IMR-90 (cell line): ENCODE data around the gene MICU1. TPM values are rescaled to one million over a fixed set of nuclear protein-coding genes. Genes with fewer than 3 reads are reported as not detected.

Experiments used
- ATAC-seq: fragments of 200-7000 bp; cut with Tn5 transposase; 2 replicates; pipeline ENCODE4 v1.9.1; 2020; ENCODE audit warnings: low read depth, mild to moderate bottlenecking, moderate library complexity
- BruUV-seq: library from RNA; stranded (reverse); fragments of 400-500 nt; replicated peaks from 2 replicates; lab custom pipeline; 2021; lab: Mats Ljungman, UMichigan
- CTCF ChIA-PET: fragments of 300-600 bp; formaldehyde crosslinking; extraction: SDS; loops from one replicate; lab custom pipeline; 2021; ENCODE audit warnings: antibody characterized with exemption; lab: Yijun Ruan, JAX
- POLR2A ChIA-PET: fragments of 300-600 bp; sonication (Branson Sonifier 250); formaldehyde crosslinking; loops from one replicate; lab custom pipeline; 2022; ENCODE audit warnings: antibody characterized with exemption; ENCODE audit not compliant: unreplicated experiment; lab: Charles Lee
- DNase-seq: peaks from one replicate; pipeline ENCODE4 v3.0.0; 2013
- H2AFZ ChIP-seq: replicated peaks from 2 replicates; pipeline ENCODE3; 2013; ENCODE audit warnings: low read length, mild to moderate bottlenecking; ENCODE audit not compliant: poor library complexity
- H2AK5ac ChIP-seq: 2 replicates; pipeline ENCODE4 v1.6.1; 2013; ENCODE audit warnings: low read depth, low read length, inconsistent platforms
- H2AK9ac ChIP-seq: replicated peaks from 2 replicates; pipeline ENCODE3; 2013; ENCODE audit warnings: mild to moderate bottlenecking, low read depth, low read length, moderate library complexity; ENCODE audit not compliant: poor library complexity
- H2BK120ac ChIP-seq: 2 replicates; pipeline ENCODE4 v1.6.1; 2013; ENCODE audit warnings: low read depth, low read length, inconsistent platforms
- H2BK15ac ChIP-seq: 3 replicates; pipeline ENCODE4 v1.6.1; 2013; ENCODE audit warnings: low read depth, low read length, inconsistent platforms
- H2BK20ac ChIP-seq: 2 replicates; pipeline ENCODE4 v1.6.1; 2013; ENCODE audit warnings: low read depth, mild to moderate bottlenecking, inconsistent platforms, low read length, moderate library complexity
- H2BK5ac ChIP-seq: 2 replicates; pipeline ENCODE4 v1.6.1; 2013; ENCODE audit warnings: mild to moderate bottlenecking, low read depth, low read length, inconsistent platforms; ENCODE audit not compliant: poor library complexity, severe bottlenecking
- H3K14ac ChIP-seq: replicated peaks from 2 replicates; pipeline ENCODE4 v1.6.1; 2013; ENCODE audit warnings: low read depth, low read length, inconsistent platforms
- H3K18ac ChIP-seq: 2 replicates; pipeline ENCODE4 v1.6.1; 2013; ENCODE audit warnings: low read depth, low read length, control low read depth
- H3K23ac ChIP-seq: 2 replicates; pipeline ENCODE4 v1.6.1; 2013; ENCODE audit warnings: low read depth, low read length, inconsistent platforms
- H3K27ac ChIP-seq: 2 replicates; pipeline ENCODE4 v1.5.1; 2013; ENCODE audit warnings: mild to moderate bottlenecking, control low read depth, low read length; ENCODE audit not compliant: insufficient read depth
- H3K27me3 ChIP-seq: 2 replicates; pipeline ENCODE4 v1.6.1; 2013; ENCODE audit warnings: low read length; ENCODE audit not compliant: control insufficient read depth, insufficient read depth
- H3K36me3 ChIP-seq: 2 replicates; pipeline ENCODE4 v1.6.1; 2013; ENCODE audit warnings: low read length, mixed read lengths; ENCODE audit not compliant: control insufficient read depth, insufficient read depth
- H3K4ac ChIP-seq: 2 replicates; pipeline ENCODE4 v1.6.1; 2013; ENCODE audit warnings: low read depth, low read length, inconsistent platforms
- H3K4me1 ChIP-seq: 2 replicates; pipeline ENCODE4 v1.6.1; 2013; ENCODE audit warnings: low read length, mixed read lengths; ENCODE audit not compliant: control insufficient read depth, insufficient read depth
- H3K4me2 ChIP-seq: 2 replicates; pipeline ENCODE4 v1.6.1; 2013; ENCODE audit warnings: low read depth, mild to moderate bottlenecking, control low read depth, low read length, moderate library complexity
- H3K4me3 ChIP-seq: 2 replicates; pipeline ENCODE4 v1.5.1; 2013; ENCODE audit warnings: low read depth, mild to moderate bottlenecking, control low read depth, low read length, moderate library complexity; ENCODE audit not compliant: insufficient read depth
- H3K56ac ChIP-seq: 2 replicates; pipeline ENCODE4 v1.6.1; 2013; ENCODE audit warnings: low read length, inconsistent platforms; ENCODE audit not compliant: insufficient read depth; ENCODE audit errors: extremely low read depth
- H3K79me1 ChIP-seq, 2 experiments: 2 replicates each; pipeline ENCODE4 v1.6.1; 2013; ENCODE audit warnings: low read length in 2 of 2, inconsistent platforms in 1 of 2, low read depth in 1 of 2
- H3K9ac ChIP-seq: 2 replicates; pipeline ENCODE4 v1.6.1; 2013; ENCODE audit warnings: low read depth, low read length, control low read depth
- H3K9me1 ChIP-seq: 2 replicates; pipeline ENCODE4 v1.6.1; 2013; ENCODE audit warnings: low read length, inconsistent platforms; ENCODE audit not compliant: insufficient read depth
- H3K9me3 ChIP-seq: 2 replicates; pipeline ENCODE4 v1.6.1; 2013; ENCODE audit warnings: low read length; ENCODE audit not compliant: control insufficient read depth, insufficient read depth
- H4K20me1 ChIP-seq: 2 replicates; pipeline ENCODE4 v1.6.1; 2013; ENCODE audit warnings: low read length, inconsistent platforms; ENCODE audit not compliant: insufficient read depth
- H4K5ac ChIP-seq: 2 replicates; pipeline ENCODE4 v1.6.1; 2013; ENCODE audit warnings: mild to moderate bottlenecking, low read depth, low read length, control low read depth
- H4K8ac ChIP-seq, 2 experiments: 2 replicates each; pipeline ENCODE4 v1.6.1; 2013; ENCODE audit warnings: low read depth in 2 of 2, low read length in 2 of 2, control low read depth in 1 of 2, inconsistent platforms in 1 of 2
- H4K91ac ChIP-seq: 2 replicates; pipeline ENCODE4 v1.6.1; 2013; ENCODE audit warnings: low read depth, low read length, inconsistent platforms; ENCODE audit not compliant: insufficient read depth
- CHD1 ChIP-seq: IDR thresholded peaks from 2 replicates; pipeline ENCODE4 v1.6.1; 2012; ENCODE audit warnings: low read depth, low read length, improper control_type of control experiment
- ELK1 ChIP-seq: fragments of 150-350 bp; IDR thresholded peaks from 2 replicates; pipeline ENCODE4 v1.6.1; 2016; ENCODE audit warnings: low read depth, mild to moderate bottlenecking, low read length, moderate library complexity, borderline replicate concordance
- RAD21 ChIP-seq: IDR thresholded peaks from 2 replicates; pipeline ENCODE4 v1.6.1; 2012; ENCODE audit warnings: low read length, improper control_type of control experiment
- USF2 ChIP-seq: fragments of 150-350 bp; IDR thresholded peaks from 2 replicates; pipeline ENCODE4 v1.6.1; 2017; ENCODE audit warnings: mild to moderate bottlenecking, antibody characterized with exemption, low read length, low read depth
- dilution Hi-C: fragments of 300-500 bp; cut with HindIII; formaldehyde crosslinking; loops from one replicate; pipeline ENCODE4 v1.14.3; 2018; ENCODE audit warnings: low sequenced_read_pairs; ENCODE audit not compliant: unreplicated experiment
- in situ Hi-C: fragments of 300-500 bp; cut with MboI; formaldehyde crosslinking; loops from 3 replicates; pipeline ENCODE4 v1.14.3; 2019; ENCODE audit warnings: low sequenced_read_pairs, inconsistent platforms, mixed read lengths
- intact Hi-C: fragments of 100-400 bp; cut with micrococcal nuclease; formaldehyde crosslinking; loops from 2 replicates; pipeline ENCODE4 v1.10.0; 2022
- polyA plus RNA-seq, 3 experiments: library from polyadenylated mRNA; depleted of rRNA; stranded (reverse); fragments of >200 nt; gene quantifications; 2 replicates each; pipeline ENCODE4 v1.2.3, GENCODE V29; 2012; ENCODE audit warnings: low replicate concordance in 1 of 3
- total RNA-seq: library from RNA; depleted of rRNA; stranded (reverse); fragments of >200 nt; gene quantifications from 2 replicates; pipeline ENCODE4 v1.2.3, GENCODE V29; 2012

The MICU1 gene
- total and polyA plus RNA-seq, 2 of the 4 experiments (the other 2 are of a cell fraction) = 43.6 to 44.7 TPM

- H4K20me1 ChIP-seq = no peaks in the 10 kb centered on the region
- no peak overlapping the region for H2BK5ac ChIP-seq
- BruUV-seq = no TSS peak
- H3K79me1 ChIP-seq = no peaks in the 10 kb centered on the region
- H4K91ac ChIP-seq = no peak overlapping the region
- H3K4me2 ChIP-seq = no peak overlapping the region
- no peak overlapping the region for H3K4ac ChIP-seq
- H3K36me3 ChIP-seq = no peaks in the 10 kb centered on the region
- H2AFZ ChIP-seq = no peak overlapping the region
- 0 out of 2 replicates have a peak, but pooled peaks cover 3% of the 10 kb centered on the region for H3K9me1 ChIP-seq
- no peak overlapping the region for H3K23ac ChIP-seq
- CTCF ChIA-PET = interaction anchor here (0.6 kb wide), 1 partner anchor 15 kb away, joined by 4 read pairs; no protein-coding TSS in a partner anchor
- H2BK20ac ChIP-seq = no peak overlapping the region
- TF ChIP-seq USF2 (no peak), ELK1 (no peak), CHD1 (no peak), RAD21 (no peak)
- dilution Hi-C loops (no loop called here), in situ Hi-C loops (no loop called here), intact Hi-C loops (no loop called here)
- H3K27ac ChIP-seq = no peak overlapping the region
- no peaks in the 10 kb centered on the region for H3K4me1 ChIP-seq
- H2BK120ac ChIP-seq = no peak overlapping the region
- H3K18ac ChIP-seq = no peak overlapping the region
- H2BK15ac ChIP-seq = no peak overlapping the region
- no peak overlapping the region for H3K14ac ChIP-seq
- no peak for DNase-seq
- H3K9me3 ChIP-seq = no peaks in the 10 kb centered on the region
- no peak for ATAC-seq
- no peak overlapping the region for H3K4me3 ChIP-seq
- H3K56ac ChIP-seq = no peak overlapping the region
- H2AK9ac ChIP-seq = no peak overlapping the region
- no peak overlapping the region for H2AK5ac ChIP-seq
- H3K9ac ChIP-seq = no peak overlapping the region
- H3K27me3 ChIP-seq = no peaks in the 10 kb centered on the region
- no peak overlapping the region for H4K5ac ChIP-seq
- POLR2A ChIA-PET = no interaction called here
- H4K8ac ChIP-seq = no peak overlapping the region
Measured at GRCh38 chr10:72660220-72660619, 34.3 kb upstream of the MICU1 start.
